Natural killer cell (primary cell): ENCODE results near the gene BCAS3. TPM values are rescaled to one million over a fixed set of nuclear protein-coding genes. Genes with fewer than 3 reads are reported as not detected.

Experiments used
- ATAC-seq, 3 donors: fragments of 150-1000 bp in 2 of 3; fragments of 200-7000 bp in 1 of 3; cut with Tn5 transposase; 1 replicate in 1 of 3; 2 replicates in 2 of 3; pipeline ENCODE4 v1.10.0; 2021; ENCODE audit warnings: mild to moderate bottlenecking in 2 of 3, moderate library complexity in 2 of 3
- DNase-seq, 2 donors: peaks; one replicate each; pipeline versions ENCODE4 v3.0.0 to v3.0.0-alpha.2; 2013 to 2021; ENCODE audit warnings: mixed read lengths in 1 of 2
- H3K27ac ChIP-seq: one replicate; pipeline ENCODE4 v1.5.1; 2013; ENCODE audit warnings: mild to moderate bottlenecking, low read length
- H3K27me3 ChIP-seq: one replicate; pipeline ENCODE4 v1.6.1; 2013; ENCODE audit warnings: low read length; ENCODE audit not compliant: control insufficient read depth, insufficient read depth
- H3K36me3 ChIP-seq: one replicate; pipeline ENCODE4 v1.6.1; 2013; ENCODE audit warnings: low read length; ENCODE audit not compliant: control insufficient read depth, insufficient read depth
- H3K4me1 ChIP-seq: one replicate; pipeline ENCODE4 v1.6.1; 2013; ENCODE audit warnings: low read length; ENCODE audit not compliant: control insufficient read depth, insufficient read depth
- H3K4me3 ChIP-seq: one replicate; pipeline ENCODE4 v1.5.1; 2013; ENCODE audit warnings: low read length
- H3K9me3 ChIP-seq: one replicate; pipeline ENCODE4 v1.6.1; 2013; ENCODE audit warnings: low read length; ENCODE audit not compliant: control insufficient read depth, insufficient read depth
- H3K27ac Mint-ChIP-seq, 2 donors: one replicate each; pipeline ENCODE4 v1.8.0; 2022; ENCODE audit warnings: mild to moderate bottlenecking in 2 of 2, mixed read lengths in 2 of 2, moderate library complexity in 1 of 2
- H3K27me3 Mint-ChIP-seq, 2 donors: one replicate each; pipeline ENCODE4 v1.8.0; 2022; ENCODE audit warnings: low read depth in 2 of 2, mixed read lengths in 2 of 2
- H3K36me3 Mint-ChIP-seq: one replicate; pipeline ENCODE4 v1.8.0; 2022; ENCODE audit warnings: mixed read lengths
- H3K4me1 Mint-ChIP-seq, 2 donors: one replicate each; pipeline ENCODE4 v1.8.0; 2022; ENCODE audit warnings: mixed read lengths in 2 of 2
- H3K4me3 Mint-ChIP-seq: one replicate; pipeline ENCODE4 v1.8.0; 2022; ENCODE audit warnings: mild to moderate bottlenecking, moderate library complexity, mixed read lengths
- H3K9me3 Mint-ChIP-seq, 2 donors: one replicate each; pipeline ENCODE4 v1.8.0; 2022; ENCODE audit warnings: mixed read lengths in 2 of 2
- CTCF ChIP-seq: fragments of 200-600 bp; IDR thresholded peaks from one replicate; pipeline ENCODE4 v1.8.0; 2022; ENCODE audit warnings: antibody characterized with exemption
- WGBS: methylation state at CpG from one replicate; pipeline ENCODE4 v1.1.7; 2013; ENCODE audit warnings: missing lambda C conversion rate; ENCODE audit not compliant: insufficient coverage; 5-methylcytosine and 5-hydroxymethylcytosine counted together
- intact Hi-C: fragments of 100-400 bp; cut with micrococcal nuclease; formaldehyde crosslinking; loops from one replicate; pipeline ENCODE4 v1.14.2; 2022
- total RNA-seq, 4 donors: library from RNA; stranded (reverse); fragments of 120-200 nt in 1 of 4; gene quantifications; one replicate each; pipeline versions ENCODE4 v1.2.3 to v1.2.4, GENCODE V29; 2013 to 2022

BCAS3 gene
- total RNA-seq, 3 donors from 2014 or later (not counting 1 experiment from before 2014, with no cell fraction given): 60.5 to 87.8 (median 72.0) TPM

GRCh38 chr17:61047515-61047914 is 369.9 kb downstream of the BCAS3 start:
- DNase-seq (no peak), ATAC-seq (no peak)
- no peaks in the 10 kb centered on the region for H3K27me3 Mint-ChIP-seq
- no peaks in the 10 kb centered on the region for H3K36me3 Mint-ChIP-seq
- Histone ChIP-seq H3K36me3 (no peaks in the 10 kb centered on the region), H3K4me1 (peaks cover 3% of the 10 kb centered on the region), H3K4me3 (no peak overlapping the region), H3K27me3 (no peaks in the 10 kb centered on the region), H3K9me3 (no peaks in the 10 kb centered on the region), H3K27ac (no peak overlapping the region)
- no peak overlapping the region for H3K27ac Mint-ChIP-seq
- no peak overlapping the region for H3K4me3 Mint-ChIP-seq
- H3K4me1 Mint-ChIP-seq: peaks cover 13 to 16% of the 10 kb centered on the region in 2 donors
- no peaks in the 10 kb centered on the region for H3K9me3 Mint-ChIP-seq
- no peak for TF ChIP-seq CTCF
- intact Hi-C loops: no loop called here

GRCh38 chr17:61048376-61049106 is 370.9 kb downstream of the BCAS3 start:
- Mint-ChIP-seq H3K36me3 (no peaks in the 10 kb centered on the region), H3K4me1 (peaks cover 13 to 16% of the 10 kb centered on the region in 2 donors), H3K9me3 (no peaks in the 10 kb centered on the region), H3K27me3 (no peaks in the 10 kb centered on the region), H3K27ac (peak overlapping the region in 1 of 2 donors; percentile 58), H3K4me3 (no peak overlapping the region)
- no peaks in the 10 kb centered on the region for H3K27me3 ChIP-seq
- H3K4me3 ChIP-seq: no peak overlapping the region
- intact Hi-C loops: no loop called here
- H3K27ac ChIP-seq: no peak overlapping the region
- peaks cover 3% of the 10 kb centered on the region for H3K4me1 ChIP-seq
- ATAC-seq: peak; percentile 58 to 74 (median 65)
- WGBS: 95% methylated on average over 3 of the region's 3 CpGs
- DNase-seq: no peak
- no peaks in the 10 kb centered on the region for H3K9me3 ChIP-seq
- H3K36me3 ChIP-seq: no peaks in the 10 kb centered on the region
- TF ChIP-seq CTCF: no peak

GRCh38 chr17:61053469-61053868 is 375.8 kb downstream of the BCAS3 start:
- no peak overlapping the region for H3K4me3 Mint-ChIP-seq
- no peaks in the 10 kb centered on the region for H3K36me3 Mint-ChIP-seq
- no peaks in the 10 kb centered on the region for H3K27me3 Mint-ChIP-seq

More at GRCh38 chr17:61053469-61053868, 375.8 kb downstream of the BCAS3 start:
- Histone ChIP-seq H3K36me3 (no peaks in the 10 kb centered on the region), H3K27ac (no peak overlapping the region), H3K27me3 (no peaks in the 10 kb centered on the region), H3K4me3 (no peak overlapping the region), H3K9me3 (no peaks in the 10 kb centered on the region), H3K4me1 (peaks cover 3% of the 10 kb centered on the region)
- intact Hi-C loops: no loop called here
- H3K4me1 Mint-ChIP-seq: peaks cover 18 to 24% of the 10 kb centered on the region in 2 donors
- H3K9me3 Mint-ChIP-seq: no peaks in the 10 kb centered on the region
- DNase-seq (no peak), ATAC-seq (no peak)
- H3K27ac Mint-ChIP-seq: no peak overlapping the region
- no peak for TF ChIP-seq CTCF
- WGBS: 100% methylated on average over 1 of the region's 1 CpG
